GM12875 (cell line): ENCODE results near the gene UBTD2.

Source experiments
- H3K4me3 ChIP-seq: one replicate; pipeline ENCODE4 v1.5.1; 2011; ENCODE audit warnings: low read depth, low read length, control low read depth
- CTCF ChIP-seq: IDR thresholded peaks from 2 replicates; pipeline ENCODE4 v1.5.1; 2011; ENCODE audit warnings: low read depth, mild to moderate bottlenecking, control low read depth, inconsistent platforms, low read length, moderate library complexity, borderline replicate concordance; ENCODE audit not compliant: insufficient read depth

UBTD2 gene

GRCh38 chr5:172235827-172236736 lies 47.5 kb downstream of the UBTD2 start:
- H3K4me3 ChIP-seq, result no peak overlapping the region
- no peak for TF ChIP-seq CTCF

GRCh38 chr5:172235132-172235780 lies 48.3 kb downstream of the UBTD2 start:
- TF ChIP-seq CTCF, result no peak
- no peak overlapping the region for H3K4me3 ChIP-seq

- TF ChIP-seq CTCF, result no peak
- no peak overlapping the region for H3K4me3 ChIP-seq
These were observed 49.5 kb downstream of the UBTD2 start for GRCh38 chr5:172234031-172234430.

GRCh38 chr5:172229904-172230303 lies 53.7 kb downstream of the UBTD2 start:
- no peak for TF ChIP-seq CTCF
- H3K4me3 ChIP-seq, result no peak overlapping the region

- TF ChIP-seq CTCF, result no peak
- H3K4me3 ChIP-seq, result no peak overlapping the region
These were observed 58.6 kb downstream of the UBTD2 start for GRCh38 chr5:172224996-172225395.

GRCh38 chr5:172223901-172224873 lies 59.4 kb downstream of the UBTD2 start:
- H3K4me3 ChIP-seq, result peak overlapping the region; percentile 16
- no peak for TF ChIP-seq CTCF
